ENCODE measurements around the gene NHS. TPM values are rescaled to one million over a fixed set of nuclear protein-coding genes. Genes with fewer than 3 reads are reported as not detected.
"Not testable (repeated sequence)": the region's sequence is repeated elsewhere in the genome, so short reads cannot be mapped to it uniquely, and the experiment has no call there.

The NHS gene
- total RNA-seq, 6 experiments from 2014 or later = 2.8 to 6.1 (median 4.9) TPM

DNA sequence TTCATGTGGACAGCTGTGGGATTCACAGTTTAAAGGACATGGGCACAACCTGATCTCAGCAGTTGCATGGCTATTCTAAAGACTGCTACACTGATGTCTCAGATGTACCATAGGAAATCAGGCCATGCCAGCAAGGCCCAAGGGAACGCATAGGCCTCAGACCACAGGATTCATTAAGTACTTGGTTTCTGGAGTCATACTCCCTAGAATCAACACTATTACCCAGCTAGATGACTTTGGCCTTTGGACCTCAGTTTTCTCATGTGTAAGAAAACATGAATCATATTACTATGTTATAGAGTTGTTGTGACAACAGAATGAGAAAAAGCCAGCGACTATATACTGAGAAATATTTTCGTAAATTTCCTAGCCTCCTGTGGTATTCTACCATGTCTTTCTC lies 67.9 kb downstream of the NHS start:
- TF ChIP-seq, protein P1, sequence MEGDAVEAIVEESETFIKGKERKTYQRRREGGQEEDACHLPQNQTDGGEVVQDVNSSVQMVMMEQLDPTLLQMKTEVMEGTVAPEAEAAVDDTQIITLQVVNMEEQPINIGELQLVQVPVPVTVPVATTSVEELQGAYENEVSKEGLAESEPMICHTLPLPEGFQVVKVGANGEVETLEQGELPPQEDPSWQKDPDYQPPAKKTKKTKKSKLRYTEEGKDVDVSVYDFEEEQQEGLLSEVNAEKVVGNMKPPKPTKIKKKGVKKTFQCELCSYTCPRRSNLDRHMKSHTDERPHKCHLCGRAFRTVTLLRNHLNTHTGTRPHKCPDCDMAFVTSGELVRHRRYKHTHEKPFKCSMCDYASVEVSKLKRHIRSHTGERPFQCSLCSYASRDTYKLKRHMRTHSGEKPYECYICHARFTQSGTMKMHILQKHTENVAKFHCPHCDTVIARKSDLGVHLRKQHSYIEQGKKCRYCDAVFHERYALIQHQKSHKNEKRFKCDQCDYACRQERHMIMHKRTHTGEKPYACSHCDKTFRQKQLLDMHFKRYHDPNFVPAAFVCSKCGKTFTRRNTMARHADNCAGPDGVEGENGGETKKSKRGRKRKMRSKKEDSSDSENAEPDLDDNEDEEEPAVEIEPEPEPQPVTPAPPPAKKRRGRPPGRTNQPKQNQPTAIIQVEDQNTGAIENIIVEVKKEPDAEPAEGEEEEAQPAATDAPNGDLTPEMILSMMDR (IDR thresholded peaks at IDR 0.05) = no peak
- Mint-ChIP-seq H3K9me3 (no peaks in the 10 kb centered on the region), H3K27me3 (ENCODE audit: insufficient read depth) (peaks cover 3% of the 10 kb centered on the region; the same call in 1 of the 2 replicates), H3K36me3 (ENCODE audit: low read depth) (no peaks in the 10 kb centered on the region), H3K4me3 (no peak overlapping the region), H3K4me1 (ENCODE audit: low read depth) (peaks cover 43% of the 10 kb centered on the region), H3K27ac (peak overlapping the region; percentile 74)
- DNase-seq = peak; percentile 32

DNA sequence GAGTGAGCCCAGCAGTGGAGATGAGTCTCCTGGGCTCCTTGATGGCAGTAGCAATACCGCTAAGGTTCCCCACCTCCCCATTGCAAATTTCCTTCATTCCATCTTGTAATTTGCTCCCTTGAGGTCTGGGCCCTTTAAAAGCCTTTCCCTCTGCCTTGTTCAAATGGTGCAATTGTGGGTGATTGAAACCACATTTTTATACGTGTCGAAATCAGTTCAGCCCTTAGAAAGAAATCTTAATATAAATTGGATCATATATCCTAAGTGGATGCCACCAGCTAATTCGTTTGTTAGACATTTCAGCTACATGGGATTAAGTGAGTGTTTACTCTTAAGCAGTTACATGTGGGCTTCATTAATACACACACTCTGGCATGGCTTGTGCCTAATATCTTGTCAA lies 68.6 kb downstream of the NHS start:
- H3K27me3 Mint-ChIP-seq (ENCODE audit: insufficient read depth) = peaks cover 3% of the 10 kb centered on the region; the same call in 1 of the 2 replicates
- H3K4me1 Mint-ChIP-seq (ENCODE audit: low read depth) = peaks cover 37% of the 10 kb centered on the region
- H3K9me3 Mint-ChIP-seq = no peaks in the 10 kb centered on the region
- H3K4me3 Mint-ChIP-seq = no peak overlapping the region
- no peak for DNase-seq
- no peaks in the 10 kb centered on the region for H3K36me3 Mint-ChIP-seq (ENCODE audit: low read depth)
- peak overlapping the region; percentile 45; the same call in 1 of the 2 replicates for H3K27ac Mint-ChIP-seq
- TF ChIP-seq, protein P1 (IDR thresholded peaks at IDR 0.05) = no peak

DNA sequence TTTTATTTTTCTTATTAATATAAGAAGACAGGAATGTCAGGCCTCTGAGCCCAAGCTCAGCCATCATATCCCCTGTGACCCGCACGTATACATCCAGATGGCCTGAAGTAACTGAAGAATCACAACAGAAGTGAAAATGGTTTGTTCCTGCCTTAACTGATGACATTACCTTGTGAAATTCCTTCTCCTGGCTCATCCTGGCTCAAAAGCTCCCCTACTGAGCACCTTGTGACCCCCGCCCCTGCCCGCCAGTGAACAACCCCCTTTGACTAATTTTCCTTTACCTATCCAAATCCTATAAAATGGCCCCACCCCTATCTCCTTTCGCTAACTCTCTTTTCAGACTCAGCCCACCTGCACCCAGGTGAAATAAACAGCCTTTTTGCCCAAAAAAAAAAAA lies 71.3 kb downstream of the NHS start:
- not testable (repeated sequence) for H3K4me3 Mint-ChIP-seq; H3K9me3 Mint-ChIP-seq; H3K36me3 Mint-ChIP-seq (ENCODE audit: low read depth); DNase-seq; H3K27me3 Mint-ChIP-seq (ENCODE audit: insufficient read depth); H3K27ac Mint-ChIP-seq
- peaks cover 25% of the 10 kb centered on the region for H3K4me1 Mint-ChIP-seq (ENCODE audit: low read depth)

DNA sequence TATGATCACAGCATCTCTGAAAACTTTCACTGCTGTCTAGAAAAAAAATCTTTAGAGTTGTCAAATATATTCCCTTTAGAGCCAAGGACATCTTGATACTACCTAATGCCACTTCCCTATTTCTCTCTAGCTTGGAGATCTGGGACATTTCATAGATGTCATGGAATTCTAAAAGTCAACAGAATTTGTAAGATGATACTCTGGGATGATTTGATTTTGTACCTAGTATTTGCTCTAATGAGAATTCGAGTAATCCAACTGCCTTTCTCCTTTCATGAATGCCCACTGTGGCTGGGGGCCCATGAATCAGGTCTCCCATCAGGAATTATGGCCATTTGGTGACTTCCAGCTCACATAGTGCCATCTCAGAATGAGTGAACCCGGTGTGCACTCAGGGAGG lies 73.2 kb downstream of the NHS start:
- DNase-seq = no peak
- Mint-ChIP-seq H3K27me3 (ENCODE audit: insufficient read depth) (no peaks in the 10 kb centered on the region), H3K4me3 (no peak overlapping the region), H3K27ac (no peak overlapping the region), H3K4me1 (ENCODE audit: low read depth) (0 out of 2 replicates have a peak, but pooled peaks cover 8% of the 10 kb centered on the region), H3K9me3 (no peaks in the 10 kb centered on the region), H3K36me3 (ENCODE audit: low read depth) (no peaks in the 10 kb centered on the region)
- TF ChIP-seq, protein P1 (IDR thresholded peaks at IDR 0.05) = no peak

DNA sequence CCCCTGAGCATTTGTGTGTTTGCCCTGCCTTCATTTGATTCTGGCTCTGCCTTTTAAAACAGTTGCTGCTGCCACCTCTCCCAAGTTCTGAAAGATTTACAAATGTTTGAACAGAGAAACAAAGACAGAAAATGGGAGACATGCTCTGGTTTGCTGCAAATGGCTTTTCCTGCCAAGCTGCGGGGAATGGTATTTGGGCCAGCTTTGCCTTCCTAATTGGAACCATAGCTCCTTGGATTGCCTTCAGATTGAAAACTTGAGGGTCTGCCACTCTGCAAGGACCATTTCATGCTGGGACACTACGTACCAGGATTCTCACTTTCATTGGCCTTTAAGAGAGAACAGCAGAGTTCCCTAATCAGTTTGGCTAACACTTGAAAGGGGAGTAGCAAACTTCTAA lies 74.9 kb downstream of the NHS start:
- Mint-ChIP-seq H3K27me3 (ENCODE audit: insufficient read depth) (no peaks in the 10 kb centered on the region), H3K27ac (no peak overlapping the region), H3K36me3 (ENCODE audit: low read depth) (no peaks in the 10 kb centered on the region), H3K4me3 (no peak overlapping the region), H3K4me1 (ENCODE audit: low read depth) (0 out of 2 replicates have a peak, but pooled peaks cover 6% of the 10 kb centered on the region), H3K9me3 (no peaks in the 10 kb centered on the region)
- no peak for DNase-seq
- TF ChIP-seq, protein P1 (IDR thresholded peaks at IDR 0.05) = no peak

DNA sequence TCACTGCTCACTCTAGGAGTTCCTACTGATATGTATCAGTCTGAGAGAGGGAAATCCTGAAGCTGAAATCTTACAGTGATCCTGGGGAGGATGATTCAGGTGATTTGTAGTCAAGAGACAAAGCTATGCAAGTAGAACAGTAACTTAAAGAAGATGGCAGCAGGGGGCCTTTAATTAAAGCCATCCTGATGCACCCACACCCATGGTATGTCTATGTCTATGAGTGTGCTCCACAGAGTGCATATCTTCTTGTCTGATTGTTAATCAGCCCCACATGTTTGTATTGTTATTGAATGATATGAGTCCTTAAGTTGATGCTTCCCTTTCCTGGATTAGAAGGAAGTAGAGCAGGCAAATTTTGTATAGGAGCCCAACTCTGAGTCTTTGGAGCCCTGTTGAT lies 78.8 kb downstream of the NHS start:
- Mint-ChIP-seq H3K27me3 (ENCODE audit: insufficient read depth) (no peaks in the 10 kb centered on the region), H3K4me1 (ENCODE audit: low read depth) (peaks cover 12% of the 10 kb centered on the region), H3K36me3 (ENCODE audit: low read depth) (no peaks in the 10 kb centered on the region), H3K9me3 (no peaks in the 10 kb centered on the region), H3K27ac (no peak overlapping the region), H3K4me3 (no peak overlapping the region)
- no peak for DNase-seq
- TF ChIP-seq, protein P1 (IDR thresholded peaks at IDR 0.05) = no peak

Measured in HFFc6 (cell line).